Occipital lobe (tissue), 2 donors: Measurements from ENCODE around the gene GFOD1. TPM values are rescaled to one million over a fixed set of nuclear protein-coding genes. Genes with fewer than 3 reads are reported as not detected.

Experiments used
- DNase-seq: peaks from one replicate; lab custom pipeline; 2025; lab: John Stamatoyannopoulos, UW
- total RNA-seq: library from RNA; depleted of rRNA; stranded (reverse); fragments of >200 nt; gene quantifications from one replicate; pipeline ENCODE4 v1.2.3, GENCODE V29; 2014

The GFOD1 gene
- total RNA-seq, 1 donor from 2014 or later, result 38.2 TPM

- DNase-seq, result no peak
These were observed 129.8 kb downstream of the GFOD1 start for GRCh38 chr6:13357551-13358075.

GRCh38 chr6:13355999-13356785 lies 131.2 kb downstream of the GFOD1 start:
- no peak for DNase-seq

GRCh38 chr6:13355043-13355945 lies 132.1 kb downstream of the GFOD1 start:
- no peak for DNase-seq

GRCh38 chr6:13354331-13355042 lies 132.9 kb downstream of the GFOD1 start:
- no peak for DNase-seq

- no peak for DNase-seq
These were observed 135.2 kb downstream of the GFOD1 start for GRCh38 chr6:13352165-13352564.

GRCh38 chr6:13351271-13351670 lies 136.1 kb downstream of the GFOD1 start:
- DNase-seq, result peak; percentile 24

- no peak for DNase-seq
These were observed 137.4 kb downstream of the GFOD1 start for GRCh38 chr6:13349811-13350506.

- no peak for DNase-seq
These were observed 138.9 kb downstream of the GFOD1 start for GRCh38 chr6:13348334-13349113.

- DNase-seq, result no peak
These were observed 141.2 kb downstream of the GFOD1 start for GRCh38 chr6:13346245-13346644.

GRCh38 chr6:13342414-13343019 lies 144.9 kb downstream of the GFOD1 start:
- no peak for DNase-seq

GRCh38 chr6:13339863-13340630 lies 147.4 kb downstream of the GFOD1 start:
- no peak for DNase-seq

- no peak for DNase-seq
These were observed 149.4 kb downstream of the GFOD1 start for GRCh38 chr6:13338038-13338437.

- peak; percentile 69 for DNase-seq
These were observed 150.8 kb downstream of the GFOD1 start for GRCh38 chr6:13336553-13336952.

- DNase-seq, result no peak
These were observed 152.4 kb downstream of the GFOD1 start for GRCh38 chr6:13334953-13335352.

GRCh38 chr6:13332349-13332706 lies 155.1 kb downstream of the GFOD1 start:
- no peak for DNase-seq

- DNase-seq, result no peak
These were observed 155.7 kb downstream of the GFOD1 start for GRCh38 chr6:13331516-13332348.

GRCh38 chr6:13328875-13329183 lies 158.6 kb downstream of the GFOD1 start:
- DNase-seq, result no peak
